Measurements from ENCODE around the gene GPAT3.
"Not testable (repeated sequence)": the region's sequence is repeated elsewhere in the genome, so short reads cannot be mapped to it uniquely, and the experiment has no call there.

GPAT3 gene

GRCh38 chr4:83535520-83536361 lies at the start of gene GPAT3:
Gene GPAT3, plus strand, starts transcription at chr4:83536108. Its CDS starts 515 bp downstream, at chr4:83536623.
- Histone ChIP-seq H3K4me3 (peak within 1 kb of the TSS; percentile 74), H3K27me3 (ENCODE audit: low read depth) (no peaks in the 10 kb centered on the region)
- in situ Hi-C loops (cut with MboI; ENCODE audit: low sequenced_read_pairs), result no loop called here

GRCh38 chr4:83486457-83487129 lies 49.3 kb upstream of the GPAT3 start:
- Histone ChIP-seq H3K36me3 (replicated peaks) (no peaks in the 10 kb centered on the region), H3K4me1 (peaks cover 37% of the 10 kb centered on the region), H3K4me3 (no peak overlapping the region), H3K9me3 (no peaks in the 10 kb centered on the region), H3K27me3 (ENCODE audit: low read depth) (no peaks in the 10 kb centered on the region)
- DNase-seq (ENCODE audit: low spot score in 2 of 2), result no peak
- in situ Hi-C loops (cut with MboI; ENCODE audit: low sequenced_read_pairs), result no loop called here

More at GRCh38 chr4:83535520-83536361, at the start of gene GPAT3:
- Histone ChIP-seq H3K36me3 (replicated peaks) (no peaks in the 10 kb centered on the region; the same call in 1 of the 2 replicates), H3K4me1 (peaks cover 29% of the 10 kb centered on the region), H3K9me3 (no peaks in the 10 kb centered on the region)
- DNase-seq (ENCODE audit: low spot score in 2 of 2), result peak; percentile 63 to 80

GRCh38 chr4:83489711-83490326 lies 46.1 kb upstream of the GPAT3 start:
- DNase-seq (ENCODE audit: low spot score in 2 of 2), result no peak
- Histone ChIP-seq H3K9me3 (no peaks in the 10 kb centered on the region), H3K27me3 (ENCODE audit: low read depth) (no peaks in the 10 kb centered on the region), H3K36me3 (replicated peaks) (no peaks in the 10 kb centered on the region), H3K4me1 (peaks cover 29% of the 10 kb centered on the region), H3K4me3 (no peak overlapping the region)
- in situ Hi-C loops (cut with MboI; ENCODE audit: low sequenced_read_pairs), result no loop called here

- in situ Hi-C loops (cut with MboI; ENCODE audit: low sequenced_read_pairs), result no loop called here
- no peaks in the 10 kb centered on the region for H3K36me3 ChIP-seq (replicated peaks)
- no peak overlapping the region for H3K4me3 ChIP-seq
- peak; percentile 57 to 80 for DNase-seq (ENCODE audit: low spot score in 2 of 2)
- no peaks in the 10 kb centered on the region for H3K27me3 ChIP-seq (ENCODE audit: low read depth)
- peaks cover 23% of the 10 kb centered on the region for H3K4me1 ChIP-seq
- H3K9me3 ChIP-seq, result no peaks in the 10 kb centered on the region
These were observed 44.9 kb upstream of the GPAT3 start for GRCh38 chr4:83490876-83491450.

- in situ Hi-C loops (cut with MboI; ENCODE audit: low sequenced_read_pairs); H3K27me3 ChIP-seq (ENCODE audit: low read depth); H3K4me3 ChIP-seq; H3K9me3 ChIP-seq; H3K36me3 ChIP-seq (replicated peaks); H3K4me1 ChIP-seq; DNase-seq (ENCODE audit: low spot score in 2 of 2): not testable (repeated sequence)
These were observed 39.6 kb upstream of the GPAT3 start for GRCh38 chr4:83496085-83496917.

GRCh38 chr4:83498187-83498586 lies 37.7 kb upstream of the GPAT3 start:
- Histone ChIP-seq H3K27me3 (ENCODE audit: low read depth) (no peaks in the 10 kb centered on the region), H3K9me3 (no peaks in the 10 kb centered on the region), H3K36me3 (replicated peaks) (no peaks in the 10 kb centered on the region), H3K4me3 (no peak overlapping the region), H3K4me1 (no peaks in the 10 kb centered on the region)
- in situ Hi-C loops (cut with MboI; ENCODE audit: low sequenced_read_pairs), result no loop called here
- no peak for DNase-seq (ENCODE audit: low spot score in 2 of 2)

- H3K4me1 ChIP-seq; in situ Hi-C loops (cut with MboI; ENCODE audit: low sequenced_read_pairs); H3K4me3 ChIP-seq; H3K27me3 ChIP-seq (ENCODE audit: low read depth); H3K36me3 ChIP-seq (replicated peaks); DNase-seq (ENCODE audit: low spot score in 2 of 2); H3K9me3 ChIP-seq: not testable (repeated sequence)
These were observed 34.2 kb upstream of the GPAT3 start for GRCh38 chr4:83501671-83502070.

- no peak for DNase-seq (ENCODE audit: low spot score in 2 of 2)
- H3K27me3 ChIP-seq (ENCODE audit: low read depth), result no peaks in the 10 kb centered on the region
- H3K9me3 ChIP-seq, result no peaks in the 10 kb centered on the region
- no peak overlapping the region for H3K4me3 ChIP-seq
- no peaks in the 10 kb centered on the region for H3K36me3 ChIP-seq (replicated peaks)
- no peaks in the 10 kb centered on the region for H3K4me1 ChIP-seq
- in situ Hi-C loops (cut with MboI; ENCODE audit: low sequenced_read_pairs), result no loop called here
These were observed 31.9 kb upstream of the GPAT3 start for GRCh38 chr4:83503974-83504373.

- Histone ChIP-seq H3K4me3 (no peak overlapping the region), H3K9me3 (no peaks in the 10 kb centered on the region), H3K27me3 (ENCODE audit: low read depth) (no peaks in the 10 kb centered on the region), H3K4me1 (no peaks in the 10 kb centered on the region), H3K36me3 (replicated peaks) (no peaks in the 10 kb centered on the region)
- no peak for DNase-seq (ENCODE audit: low spot score in 2 of 2)
- in situ Hi-C loops (cut with MboI; ENCODE audit: low sequenced_read_pairs), result no loop called here
These were observed 31.4 kb upstream of the GPAT3 start for GRCh38 chr4:83504503-83504902.

- H3K9me3 ChIP-seq, result no peaks in the 10 kb centered on the region
- H3K36me3 ChIP-seq (replicated peaks), result no peaks in the 10 kb centered on the region
- no peaks in the 10 kb centered on the region for H3K27me3 ChIP-seq (ENCODE audit: low read depth)
- no peak for DNase-seq (ENCODE audit: low spot score in 2 of 2)
- no peaks in the 10 kb centered on the region for H3K4me1 ChIP-seq
- in situ Hi-C loops (cut with MboI; ENCODE audit: low sequenced_read_pairs), result no loop called here
- H3K4me3 ChIP-seq, result no peak overlapping the region
These were observed 30.9 kb upstream of the GPAT3 start for GRCh38 chr4:83504996-83505395.

GRCh38 chr4:83509156-83509585 lies 26.7 kb upstream of the GPAT3 start:
- H3K4me3 ChIP-seq; H3K36me3 ChIP-seq (replicated peaks); H3K4me1 ChIP-seq; H3K9me3 ChIP-seq; H3K27me3 ChIP-seq (ENCODE audit: low read depth); in situ Hi-C loops (cut with MboI; ENCODE audit: low sequenced_read_pairs): not testable (repeated sequence)
- peak; percentile 30 to 84 for DNase-seq (ENCODE audit: low spot score in 2 of 2)

GRCh38 chr4:83510442-83510841 lies 25.5 kb upstream of the GPAT3 start:
- no peaks in the 10 kb centered on the region for H3K4me1 ChIP-seq
- DNase-seq (ENCODE audit: low spot score in 2 of 2), result no peak
- no peaks in the 10 kb centered on the region for H3K36me3 ChIP-seq (replicated peaks)
- H3K27me3 ChIP-seq (ENCODE audit: low read depth), result no peaks in the 10 kb centered on the region
- in situ Hi-C loops (cut with MboI; ENCODE audit: low sequenced_read_pairs), result loop anchor here (5.0 kb wide), 1 partner anchor 127 kb away; no protein-coding TSS in a partner anchor
- no peaks in the 10 kb centered on the region for H3K9me3 ChIP-seq
- no peak overlapping the region for H3K4me3 ChIP-seq
